Measurements from ENCODE around the gene BTBD7. TPM values are rescaled to one million over a fixed set of nuclear protein-coding genes. Genes with fewer than 3 reads are reported as not detected.

The BTBD7 gene
- total RNA-seq, 3 donors from 2014 or later: 39.9 to 59.2 (median 45.6) TPM

GRCh38 chr14:93269341-93270068, 63.3 kb downstream of the BTBD7 start:
- Histone ChIP-seq H3K9me3 (no peaks in the 10 kb centered on the region), H3K36me3 (ENCODE audit: low read depth) (no peaks in the 10 kb centered on the region), H3K4me3 (no peak overlapping the region), H3K4me1 (ENCODE audit: low read depth) (no peaks in the 10 kb centered on the region)
- ATAC-seq (no peak), DNase-seq (no peak)
- no peak for TF ChIP-seq CTCF (IDR thresholded peaks at IDR 0.05)
- intact Hi-C loops (cut with DNase I, micrococcal nuclease): no loop called here

- DNase-seq: no peak
- intact Hi-C loops (cut with DNase I, micrococcal nuclease): no loop called here
- no peak overlapping the region for H3K4me3 ChIP-seq
- TF ChIP-seq CTCF (IDR thresholded peaks at IDR 0.05): no peak
- H3K9me3 ChIP-seq: no peaks in the 10 kb centered on the region
- no peaks in the 10 kb centered on the region for H3K4me1 ChIP-seq (ENCODE audit: low read depth)
- no peak for ATAC-seq
- H3K36me3 ChIP-seq (ENCODE audit: low read depth): no peaks in the 10 kb centered on the region
Observed at GRCh38 chr14:93268406-93268805, 64.4 kb downstream of the BTBD7 start.

GRCh38 chr14:93267149-93267711, 65.6 kb downstream of the BTBD7 start:
- DNase-seq (no peak), ATAC-seq (no peak)
- intact Hi-C loops (cut with DNase I, micrococcal nuclease): no loop called here
- Histone ChIP-seq H3K4me3 (no peak overlapping the region), H3K4me1 (ENCODE audit: low read depth) (no peaks in the 10 kb centered on the region), H3K36me3 (ENCODE audit: low read depth) (no peaks in the 10 kb centered on the region), H3K9me3 (no peaks in the 10 kb centered on the region)
- TF ChIP-seq CTCF (IDR thresholded peaks at IDR 0.05): no peak

GRCh38 chr14:93266127-93266526, 66.7 kb downstream of the BTBD7 start:
- no peak overlapping the region for H3K4me3 ChIP-seq
- DNase-seq (no peak), ATAC-seq (no peak)
- TF ChIP-seq CTCF (IDR thresholded peaks at IDR 0.05): no peak
- H3K4me1 ChIP-seq (ENCODE audit: low read depth): no peaks in the 10 kb centered on the region
- intact Hi-C loops (cut with DNase I, micrococcal nuclease): no loop called here
- no peaks in the 10 kb centered on the region for H3K9me3 ChIP-seq
- no peaks in the 10 kb centered on the region for H3K36me3 ChIP-seq (ENCODE audit: low read depth)

- no peak for DNase-seq
- ATAC-seq: no peak
- H3K4me3 ChIP-seq: no peak overlapping the region
- no peaks in the 10 kb centered on the region for H3K9me3 ChIP-seq
- intact Hi-C loops (cut with DNase I, micrococcal nuclease): no loop called here
- no peaks in the 10 kb centered on the region for H3K36me3 ChIP-seq (ENCODE audit: low read depth)
- TF ChIP-seq CTCF (IDR thresholded peaks at IDR 0.05): no peak
- no peaks in the 10 kb centered on the region for H3K4me1 ChIP-seq (ENCODE audit: low read depth)
Observed at GRCh38 chr14:93263416-93263815, 69.4 kb downstream of the BTBD7 start.
